Frontal cortex (tissue), 4 donors: Measurements from ENCODE around the gene ERP29. TPM values are rescaled to one million over a fixed set of nuclear protein-coding genes. Genes with fewer than 3 reads are reported as not detected.
A peak's percentile ranks its signal among the peaks of the same experiment; 100 is the strongest.
"Not testable (repeated sequence)": the region's sequence is repeated elsewhere in the genome, so short reads cannot be mapped to it uniquely, and the experiment has no call there.

Source experiments
- DNase-seq, 2 donors: peaks; one replicate each; pipeline ENCODE4 v3.0.0; 2012; ENCODE audit warnings: low spot score in 2 of 2
- FAIRE-seq: peaks from 2 replicates; lab custom pipeline; 2012; peaks lifted over from hg19 to GRCh38; lab: Jason Lieb, UNC
- total RNA-seq: library from RNA; depleted of rRNA; stranded (reverse); fragments of >200 nt; gene quantifications from one replicate; pipeline ENCODE4 v1.2.3, GENCODE V29; 2014
- donor health status: control.
- donor health status: control.
- donor health status: control.

ERP29 gene
- total RNA-seq: 40.4 TPM

DNA sequence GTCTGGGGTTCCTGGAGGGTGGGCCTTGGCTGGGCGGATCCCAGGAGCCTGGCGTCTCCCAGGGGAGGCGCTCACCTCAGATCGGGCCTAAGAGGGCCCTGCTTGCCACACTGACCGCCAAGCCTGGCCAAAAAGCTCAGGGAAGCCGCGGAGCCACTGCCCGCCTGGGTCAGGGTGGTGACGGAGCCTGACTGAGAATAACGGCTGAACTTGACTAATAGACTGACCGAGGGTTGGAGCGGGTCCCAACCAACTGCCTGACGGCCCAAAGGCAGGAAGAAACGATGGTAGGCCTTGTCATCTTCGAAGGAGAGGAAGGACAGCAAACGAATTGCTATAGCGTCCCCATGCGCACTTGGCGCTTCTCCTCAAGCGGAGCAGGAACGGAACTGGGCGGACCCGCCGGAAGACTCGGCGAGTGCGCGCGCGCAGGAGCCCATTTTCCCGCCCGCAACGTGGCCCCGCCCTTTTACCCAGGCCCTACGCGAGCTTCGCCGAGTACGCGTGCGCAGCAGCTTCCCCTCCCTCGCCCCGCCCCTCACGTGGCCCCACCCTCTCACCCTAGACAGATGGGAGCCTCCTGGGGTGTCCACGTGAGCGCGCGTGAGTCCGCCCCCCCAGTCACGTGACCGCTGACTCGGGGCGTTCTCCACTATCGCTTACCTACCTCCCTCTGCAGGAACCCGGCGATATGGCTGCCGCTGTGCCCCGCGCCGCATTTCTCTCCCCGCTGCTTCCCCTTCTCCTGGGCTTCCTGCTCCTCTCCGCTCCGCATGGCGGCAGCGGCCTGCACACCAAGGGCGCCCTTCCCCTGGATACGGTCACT lies at the start of gene ERP29, which contains the start of gene TMEM116:
Gene ERP29, plus strand, starts transcription at position 652 of the 826 bp plus-strand sequence. Its CDS starts 40 bp downstream, at position 692.
Gene TMEM116, minus strand, starts transcription at position 391 of the 826 bp plus-strand sequence. CDS start 7,895 bp downstream, outside the sequence.
- DNase-seq: peak; percentile 100
- FAIRE-seq: no peak

DNA sequence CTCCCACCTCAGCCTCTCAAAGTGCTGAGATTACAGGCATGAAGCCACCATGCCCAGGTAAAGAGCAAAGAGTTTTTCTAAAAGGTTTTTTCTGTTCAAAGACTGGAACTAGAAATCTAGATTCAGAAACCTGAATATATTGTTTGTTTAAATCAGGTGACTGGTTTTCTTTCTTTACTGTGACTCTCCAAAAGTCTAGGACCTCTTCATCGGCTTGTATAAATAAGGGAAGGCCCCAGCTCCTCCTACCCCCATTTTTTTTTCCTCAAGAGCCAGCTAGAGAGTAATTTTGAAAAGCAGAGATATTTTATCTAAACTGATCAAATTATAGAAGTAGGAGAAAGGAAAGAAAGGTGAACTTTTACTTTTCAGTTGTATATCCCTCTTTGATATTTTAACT lies 48.3 kb upstream of the ERP29 start:
- no peak for FAIRE-seq

GRCh38 chr12:111971800-111972199 lies 41.4 kb upstream of the ERP29 start:
- FAIRE-seq (no peak), DNase-seq (no peak)

More for the DNA sequence above, 48.3 kb upstream of the ERP29 start:
- no peak for DNase-seq

DNA sequence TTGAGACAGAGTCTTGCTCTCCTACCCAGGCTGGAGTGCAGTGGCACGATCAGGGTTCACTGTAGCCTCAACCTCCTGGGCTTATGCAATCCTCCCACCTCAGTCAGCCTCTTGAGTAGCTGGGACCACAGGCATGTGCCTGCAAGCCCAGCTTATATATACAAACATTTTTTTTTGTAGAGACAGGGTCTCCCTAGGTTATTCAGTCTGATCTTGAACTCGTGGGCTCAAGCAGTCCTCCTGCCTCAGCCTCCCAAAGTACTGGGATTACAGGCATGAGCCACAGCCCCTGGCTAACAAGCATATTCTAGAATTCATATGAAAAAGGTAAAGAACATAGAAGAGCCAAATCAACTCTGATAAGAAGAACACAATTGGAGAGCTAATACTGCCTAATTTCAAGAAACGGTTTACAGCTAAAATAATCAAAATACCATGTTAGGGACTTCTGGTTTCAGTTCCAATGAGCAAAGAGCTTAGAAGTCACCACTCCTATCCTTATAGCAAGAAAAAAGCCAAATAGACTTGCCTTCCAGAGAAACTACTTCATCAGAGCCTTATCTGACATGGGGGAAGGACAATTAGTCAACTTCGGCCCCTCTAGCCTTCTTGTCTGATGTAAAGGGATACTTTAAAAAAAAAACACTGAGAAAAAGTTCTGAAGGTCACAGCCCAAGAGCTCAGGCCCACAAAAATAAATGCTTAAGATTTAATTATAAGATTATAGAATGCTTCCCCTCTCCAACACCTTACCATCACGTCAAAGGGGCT lies 37.9 kb upstream of the ERP29 start:
- no peak for FAIRE-seq
- no peak for DNase-seq

DNA sequence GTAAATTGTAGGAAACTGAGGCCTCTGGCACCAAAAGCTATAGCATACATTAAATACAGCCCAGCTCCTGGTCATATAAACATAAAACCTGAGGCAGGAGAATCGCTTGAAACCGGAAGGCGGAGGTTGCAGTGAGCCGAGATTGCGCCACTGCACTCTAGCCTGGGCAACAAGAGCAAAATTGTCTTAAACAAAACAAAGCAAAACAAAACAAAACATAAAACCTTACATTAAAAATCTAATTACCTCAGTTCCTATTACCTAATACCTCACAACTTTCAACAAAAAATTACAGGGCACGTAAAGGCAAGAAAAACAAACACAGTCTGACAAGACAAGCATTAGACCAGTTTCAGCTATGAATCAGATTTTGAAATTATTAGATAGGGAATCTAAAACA lies 36.9 kb upstream of the ERP29 start:
- DNase-seq: no peak
- FAIRE-seq: no peak

DNA sequence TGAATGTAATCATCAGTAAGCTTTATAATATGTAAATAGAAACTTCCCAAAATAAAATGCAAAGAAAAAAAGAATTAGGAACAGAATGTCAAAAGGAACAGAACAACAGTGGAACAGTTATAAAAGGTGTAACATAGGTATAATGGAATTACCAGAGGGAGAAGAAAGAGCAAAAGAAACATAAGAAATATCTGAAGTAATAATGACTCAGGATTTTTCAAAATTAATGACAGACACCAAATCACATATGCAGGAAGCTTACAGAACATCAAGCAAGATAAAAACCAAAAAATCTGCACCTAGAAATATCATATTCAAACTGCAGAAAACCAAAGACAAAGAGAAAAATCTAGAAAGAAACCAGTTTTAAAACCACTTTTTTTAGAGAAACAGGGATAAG lies 36.4 kb upstream of the ERP29 start:
- DNase-seq (no peak), FAIRE-seq (no peak)

DNA sequence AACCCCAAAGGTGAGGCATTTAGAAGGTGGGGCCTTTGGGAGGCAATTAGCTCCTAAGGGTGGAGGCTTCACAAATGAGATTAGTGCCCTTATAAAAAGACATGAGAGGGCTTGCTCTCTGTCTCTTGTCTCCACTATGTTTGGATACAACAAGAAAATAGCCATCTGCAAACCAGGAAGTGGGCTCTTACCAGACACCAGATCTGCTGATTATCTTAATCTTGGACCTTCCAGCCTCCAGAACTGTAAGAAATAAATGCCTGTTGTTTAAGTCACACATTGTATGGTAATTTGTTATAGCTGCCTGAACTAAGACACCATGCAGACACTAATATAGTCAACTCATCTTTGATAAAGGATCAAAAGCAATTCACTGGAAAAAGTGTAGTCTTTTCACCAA lies 34.7 kb upstream of the ERP29 start:
- FAIRE-seq (no peak), DNase-seq (no peak)

GRCh38 chr12:111980598-111980997 lies 32.6 kb upstream of the ERP29 start:
- FAIRE-seq: no peak

DNA sequence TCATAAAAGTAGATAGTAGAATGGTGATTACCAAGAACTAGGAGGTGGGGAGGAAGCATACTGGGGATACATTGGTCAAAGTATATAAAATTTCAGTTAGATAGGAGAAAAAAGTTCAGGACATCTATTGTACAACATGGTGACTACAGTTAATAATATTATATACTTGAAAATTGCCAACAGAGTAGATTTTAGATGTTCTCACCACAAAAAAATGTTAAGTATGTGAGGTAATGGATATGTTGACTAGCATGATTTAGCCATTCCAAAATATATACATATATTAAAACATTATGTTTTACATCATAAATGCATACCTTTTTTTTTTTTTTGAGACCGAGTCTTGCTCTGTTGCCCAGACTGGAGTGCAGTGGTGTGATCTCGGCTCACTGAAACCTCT lies 31.2 kb upstream of the ERP29 start:
- DNase-seq (no peak), FAIRE-seq (no peak)

More at GRCh38 chr12:111980598-111980997, 32.6 kb upstream of the ERP29 start:
- no peak for DNase-seq

- FAIRE-seq (peak; percentile 79), DNase-seq (no peak)
Measured at GRCh38 chr12:111984820-111985219, 28.4 kb upstream of the ERP29 start.

GRCh38 chr12:111991535-111991934 lies 21.7 kb upstream of the ERP29 start:
- no peak for FAIRE-seq
- no peak for DNase-seq

- no peak for DNase-seq
- no peak for FAIRE-seq
Measured at GRCh38 chr12:111991946-111992345, 21.3 kb upstream of the ERP29 start.

GRCh38 chr12:111992464-111992863 lies 20.8 kb upstream of the ERP29 start:
- FAIRE-seq (no peak), DNase-seq (no peak)

DNA sequence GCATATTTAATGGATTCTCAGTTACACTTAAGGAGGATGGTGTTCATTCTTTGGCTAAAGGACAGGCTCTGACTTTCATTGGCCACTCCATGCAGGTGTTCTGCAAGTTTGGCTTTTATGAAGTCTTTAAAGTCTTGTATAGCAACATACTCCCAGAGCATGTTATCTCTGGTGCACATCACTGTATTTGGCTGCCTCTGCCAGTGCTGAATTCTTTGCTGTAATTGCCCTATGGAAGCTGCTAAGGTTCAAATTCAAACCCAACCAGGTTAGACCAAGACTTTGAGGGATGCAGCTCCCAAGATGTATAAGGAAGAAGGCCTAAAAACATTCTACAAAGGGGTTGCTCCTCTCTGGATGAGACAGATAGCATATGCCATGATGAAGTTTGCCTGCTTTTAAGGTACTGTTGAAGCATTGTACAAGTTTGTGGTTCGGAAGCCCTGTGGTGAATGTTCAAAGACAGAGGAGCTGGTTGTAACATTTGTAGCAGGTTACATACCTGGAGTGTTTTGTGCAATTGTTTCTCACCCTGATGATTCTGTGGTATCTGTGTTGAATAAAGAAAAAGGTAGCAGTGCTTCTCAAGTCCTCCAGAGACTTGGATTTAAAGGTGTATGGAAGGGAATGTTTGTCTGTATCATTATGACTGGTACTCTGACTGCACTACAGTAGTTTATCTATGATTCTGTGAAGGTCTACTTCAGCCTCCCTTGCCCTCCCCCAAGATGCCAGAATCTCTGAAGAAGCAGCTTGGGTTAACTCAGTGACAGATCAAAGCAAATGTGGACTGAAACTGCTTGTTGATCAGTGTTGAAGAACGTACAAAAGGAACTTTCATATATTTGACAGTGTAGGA lies 19.7 kb upstream of the ERP29 start:
- no peak for FAIRE-seq

DNA sequence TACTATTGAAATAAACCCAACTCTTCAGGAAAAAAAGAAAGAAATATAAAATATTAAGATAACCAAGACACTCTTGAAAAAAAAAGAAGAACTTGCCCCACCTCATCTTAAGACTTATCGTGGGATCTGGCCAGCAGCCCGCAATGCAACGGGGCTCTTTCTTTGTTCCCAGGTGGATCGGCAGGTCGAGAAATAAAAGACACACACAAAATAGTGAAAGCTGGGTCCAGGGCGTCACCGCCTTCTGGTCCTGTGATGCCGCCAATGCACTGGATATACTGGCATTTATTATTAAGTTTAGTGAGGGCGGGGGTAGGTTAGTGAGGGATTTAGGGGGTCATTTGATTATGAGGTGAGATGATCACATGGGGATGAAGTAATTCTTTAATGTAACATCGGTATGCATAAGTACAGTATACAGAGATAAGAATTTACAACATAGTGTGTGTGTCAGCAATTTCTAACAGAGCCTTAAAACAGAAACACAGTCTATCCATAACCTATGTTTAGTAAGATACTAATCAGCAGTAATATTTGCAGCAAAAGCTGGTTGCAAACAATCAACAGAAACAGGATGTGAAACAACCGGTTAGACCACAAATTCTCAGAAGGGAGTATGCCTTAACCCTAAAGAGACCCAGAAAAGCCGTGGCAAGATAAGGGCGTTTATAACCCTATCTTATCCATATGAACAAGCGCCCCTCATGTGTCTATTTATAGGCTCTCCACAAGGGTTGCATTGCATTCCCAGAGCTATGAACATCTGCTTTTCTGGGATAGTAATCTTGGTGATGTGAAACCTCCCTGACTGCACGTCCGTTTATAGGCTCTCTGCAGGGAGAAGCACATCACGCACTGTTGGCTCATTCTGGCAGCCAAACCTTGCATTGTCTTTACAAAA lies 18.8 kb upstream of the ERP29 start:
- not testable (repeated sequence) for FAIRE-seq, DNase-seq

More for the DNA sequence above, 19.7 kb upstream of the ERP29 start:
- no peak for DNase-seq

GRCh38 chr12:111995782-111996480 lies 17.3 kb upstream of the ERP29 start:
- no peak for FAIRE-seq

GRCh38 chr12:111997300-111997699 lies 15.9 kb upstream of the ERP29 start:
- FAIRE-seq: no peak
- DNase-seq: no peak

More at GRCh38 chr12:111995782-111996480, 17.3 kb upstream of the ERP29 start:
- DNase-seq: no peak

DNA sequence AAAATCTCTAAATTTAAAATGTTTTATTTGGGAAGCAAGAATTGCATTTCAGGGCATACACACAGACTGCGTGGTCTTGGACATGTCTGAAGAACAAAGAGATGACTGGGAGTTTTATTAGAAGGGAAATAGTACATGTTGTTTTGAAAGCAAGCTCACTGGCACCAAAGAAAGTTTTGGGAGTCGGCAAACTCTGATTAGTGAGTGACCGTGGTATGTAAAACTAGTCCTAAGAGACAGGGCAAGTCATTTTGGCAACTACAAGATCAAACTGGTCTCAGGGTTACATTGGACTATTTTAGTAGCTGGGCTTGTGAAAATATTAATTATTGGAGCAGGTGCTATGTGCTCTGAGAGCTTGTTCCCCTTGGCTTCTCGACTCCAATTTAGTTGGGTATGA lies 15.2 kb upstream of the ERP29 start:
- FAIRE-seq: no peak
- no peak for DNase-seq
